Hematopoietic multipotent progenitor cell (in vitro differentiated cells): ENCODE data around the gene BRAP. TPM values are rescaled to one million over a fixed set of nuclear protein-coding genes. Genes with fewer than 3 reads are reported as not detected.
A peak's percentile ranks its signal among the peaks of the same experiment; 100 is the strongest.
"Not testable (repeated sequence)": the region's sequence is repeated elsewhere in the genome, so short reads cannot be mapped to it uniquely, and the experiment has no call there.

Experiments
- DNase-seq, 3 donors: peaks; one replicate each; pipeline ENCODE4 v3.0.0-alpha.2; 2011 to 2015; ENCODE audit warnings: low read depth in 2 of 3, low spot score in 2 of 3
- total RNA-seq: library from RNA; depleted of rRNA; stranded (reverse); fragments of >200 nt; gene quantifications from one replicate; pipeline ENCODE4 v1.2.3, GENCODE V29; 2012

The BRAP gene
- total RNA-seq, 1 donor: 19.9 TPM

- not testable (repeated sequence) for DNase-seq
These were observed 1.1 kb downstream of the BRAP start for GRCh38 chr12:111684485-111685198.

DNA sequence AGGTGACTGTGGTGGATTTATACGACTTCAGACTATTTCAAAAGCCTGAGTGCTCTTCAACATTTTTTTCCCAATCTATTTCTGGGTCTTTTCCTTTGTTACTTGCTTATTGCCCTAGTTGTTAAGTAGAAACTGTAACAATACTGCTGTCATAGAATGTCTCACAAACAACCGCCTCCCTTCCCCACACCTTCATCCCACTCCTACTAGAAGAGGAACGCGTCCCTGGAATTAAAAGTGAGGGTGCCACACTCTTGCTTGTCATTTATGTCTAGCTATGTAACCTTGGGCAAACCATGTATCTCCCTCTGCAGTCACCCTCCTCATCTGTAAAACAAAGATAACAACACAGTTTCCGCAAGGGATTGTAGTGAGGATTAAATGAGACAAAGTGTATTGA, 8.6 kb downstream of the BRAP start:
- no peak for DNase-seq

GRCh38 chr12:111673503-111673902, 12.3 kb downstream of the BRAP start:
- peak in 1 of 3 donors; percentile 14 for DNase-seq

GRCh38 chr12:111672822-111673381, 12.9 kb downstream of the BRAP start:
- DNase-seq: no peak

- no peak for DNase-seq
These were observed 20.5 kb downstream of the BRAP start for GRCh38 chr12:111664961-111665865.

GRCh38 chr12:111664499-111664898, 21.3 kb downstream of the BRAP start:
- DNase-seq: no peak

GRCh38 chr12:111656016-111656415, 29.7 kb downstream of the BRAP start:
- DNase-seq: no peak

DNA sequence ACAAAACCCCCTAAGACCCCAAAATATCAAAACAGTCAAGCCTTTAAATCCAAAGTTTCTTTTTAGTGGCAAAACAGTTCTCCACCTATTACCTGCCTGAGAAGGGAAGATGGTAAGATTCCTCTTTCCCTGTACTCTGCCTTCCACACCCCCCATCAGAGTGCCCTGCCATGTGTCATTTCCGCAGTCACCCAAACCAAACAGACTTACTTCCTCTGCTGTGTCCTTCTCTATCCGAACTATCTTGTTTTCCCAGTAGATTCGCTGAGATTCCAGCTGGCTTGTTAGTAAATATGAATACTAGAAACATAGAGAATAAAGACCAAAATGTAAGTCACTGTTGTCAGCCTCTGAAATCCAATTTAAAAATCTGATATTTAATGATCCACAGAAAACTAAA, 30.4 kb downstream of the BRAP start:
- DNase-seq: no peak

DNA sequence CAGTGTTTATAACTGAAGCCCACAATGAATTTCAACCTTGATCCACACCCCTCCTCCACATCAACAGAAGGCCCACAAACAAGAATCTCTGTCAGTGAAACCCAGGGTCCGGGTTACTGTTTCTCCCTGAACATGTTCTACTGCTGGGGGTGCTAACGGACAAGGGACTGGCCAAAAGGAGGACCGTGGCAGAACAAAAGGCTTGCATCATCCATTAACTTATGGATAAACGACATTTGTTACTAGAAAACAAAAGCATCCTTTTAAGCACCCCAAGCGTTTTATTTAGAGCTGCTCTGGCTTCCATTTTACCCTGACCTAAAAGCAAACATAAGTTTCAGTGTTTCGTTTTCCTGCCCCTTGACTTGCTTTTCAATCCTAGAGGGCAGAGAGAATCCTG, 32.2 kb downstream of the BRAP start:
- no peak for DNase-seq

GRCh38 chr12:111652530-111652929, 33.2 kb downstream of the BRAP start:
- not testable (repeated sequence) for DNase-seq

GRCh38 chr12:111650912-111651311, 34.8 kb downstream of the BRAP start:
- no peak for DNase-seq

DNA sequence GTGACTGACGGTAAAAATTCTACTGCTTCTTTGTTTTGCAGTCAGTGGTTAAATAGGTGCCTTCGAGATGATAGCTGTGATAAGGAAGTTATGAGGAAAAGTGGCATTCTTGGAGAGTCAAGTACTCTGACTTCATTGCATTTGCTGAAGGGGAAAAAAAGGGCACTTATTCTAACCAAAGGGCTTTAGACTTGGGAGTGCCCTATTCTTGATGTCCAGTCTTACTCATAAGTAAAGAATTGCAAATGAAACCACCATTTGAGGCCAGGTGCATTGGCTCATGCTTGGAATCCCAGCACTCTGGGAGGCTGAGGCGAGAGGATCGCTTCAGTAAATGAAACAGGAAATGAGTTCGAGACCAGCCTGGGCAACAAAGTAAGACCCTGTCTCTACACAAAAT, 40.3 kb downstream of the BRAP start:
- DNase-seq: no peak

GRCh38 chr12:111643427-111643826, 42.3 kb downstream of the BRAP start:
- DNase-seq: no peak

DNA sequence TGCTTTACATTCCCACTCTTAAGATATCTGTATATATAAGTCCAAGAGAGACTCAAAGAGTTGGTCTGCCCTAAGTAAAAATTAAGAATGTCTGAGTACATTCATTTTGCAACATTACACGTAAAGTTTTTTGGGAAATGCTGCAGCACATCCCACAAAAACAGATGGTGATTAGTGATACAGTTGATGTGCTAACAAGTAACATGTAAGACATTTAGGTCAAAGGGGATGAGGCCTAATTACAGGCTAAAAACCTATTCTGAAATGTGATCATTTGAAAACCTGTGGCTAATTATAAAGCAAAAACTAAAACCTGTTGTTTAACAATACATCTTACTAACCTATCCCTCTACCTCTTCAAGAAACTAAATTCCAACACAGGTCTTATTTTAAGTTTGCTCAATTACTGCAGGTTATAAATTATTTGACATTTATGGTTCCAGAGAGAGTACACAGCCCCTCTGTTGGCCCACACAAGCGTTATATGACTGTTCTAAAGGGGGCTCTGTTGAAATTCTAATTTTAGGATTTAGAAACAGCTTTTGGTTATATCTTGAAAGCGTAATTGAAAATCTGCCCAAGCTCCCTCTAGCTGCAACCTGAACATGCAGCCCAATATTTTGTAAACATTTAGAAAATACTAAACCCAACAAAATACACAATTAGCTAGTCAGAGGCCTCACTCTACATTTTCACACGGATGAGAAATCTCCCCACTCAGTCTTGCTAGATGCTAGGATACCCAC, 42.9 kb downstream of the BRAP start:
- DNase-seq: no peak

DNA sequence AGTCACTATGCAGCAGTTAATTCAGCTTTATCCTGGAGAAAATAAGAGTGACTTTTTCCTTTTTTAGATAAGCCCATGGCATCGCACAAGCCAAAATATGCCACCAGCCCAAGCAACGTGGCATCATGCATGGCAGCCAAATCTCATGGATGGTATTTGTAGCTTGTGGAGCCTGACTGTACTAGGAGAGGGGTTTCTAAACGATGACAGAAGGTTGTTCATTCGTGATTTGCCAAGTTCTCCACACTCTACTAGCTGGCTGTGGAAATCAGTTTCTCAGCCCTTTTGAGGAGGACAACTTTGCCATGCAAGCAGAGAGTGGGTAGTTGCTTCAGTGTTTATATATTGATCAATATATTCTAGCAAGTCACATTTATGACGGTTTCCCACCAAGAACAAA, 45.2 kb downstream of the BRAP start:
- no peak for DNase-seq

GRCh38 chr12:111638556-111638955, 47.2 kb downstream of the BRAP start:
- no peak for DNase-seq

GRCh38 chr12:111636209-111636945, 49.4 kb downstream of the BRAP start:
- peak in 2 of 3 donors; percentile 5 to 21 for DNase-seq

- DNase-seq: peak in 2 of 3 donors; percentile 33 to 58
These were observed 50.2 kb downstream of the BRAP start for GRCh38 chr12:111635524-111635923.

DNA sequence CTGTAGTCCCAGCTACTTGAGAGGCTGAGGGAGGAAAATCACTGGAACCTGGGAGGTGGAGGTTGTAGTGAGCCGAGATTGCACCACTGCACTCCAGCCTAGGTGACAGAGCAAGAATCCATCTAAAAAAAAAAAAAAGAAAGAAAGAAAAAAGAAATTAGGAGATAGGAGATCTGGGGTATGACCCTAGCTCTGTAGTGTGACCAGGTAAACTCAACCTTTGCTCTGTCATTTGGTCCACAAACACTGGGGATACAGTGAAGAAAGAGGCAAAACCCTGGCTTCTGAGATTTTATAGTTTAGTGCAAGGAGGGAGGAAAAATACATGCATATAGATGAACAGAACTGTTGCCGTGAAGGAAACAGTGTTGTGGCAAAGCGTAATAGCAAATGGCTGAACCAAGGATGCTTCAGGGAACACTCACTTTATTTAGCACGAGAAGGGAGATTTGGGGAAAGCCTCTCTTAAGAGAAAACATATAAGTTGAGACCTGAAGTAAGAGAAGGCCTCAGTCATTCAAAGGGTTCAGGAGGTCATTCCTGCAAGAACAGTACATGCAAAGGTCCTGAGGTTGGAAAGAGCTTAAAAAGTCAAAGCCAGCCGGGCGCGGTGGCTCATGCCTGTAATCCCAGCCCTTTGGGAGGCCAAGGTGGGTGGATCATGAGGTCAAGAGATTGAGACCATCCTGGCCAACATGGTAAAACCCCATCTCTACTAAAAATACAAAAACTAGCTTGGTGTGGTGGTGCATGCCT, 57.1 kb downstream of the BRAP start:
- DNase-seq: no peak
